Measurements from ENCODE around the gene LMF1.

LMF1 gene

GRCh38 chr16:970766-971581 is at the start of gene LMF1:
TSS of gene LMF1 (minus strand) at chr16:970984. CDS start at chr16:970980, 4 bp downstream.
- DNase-seq, result peak; percentile 98

GRCh38 chr16:1020091-1020399 is 49.3 kb upstream of the LMF1 start:
- DNase-seq, result no peak

GRCh38 chr16:1019231-1020090 is 48.7 kb upstream of the LMF1 start:
- no peak for DNase-seq

- DNase-seq, result no peak
These were observed 47.8 kb upstream of the LMF1 start for GRCh38 chr16:1018447-1019198.

GRCh38 chr16:1014771-1015495 is 44.1 kb upstream of the LMF1 start:
- no peak for DNase-seq

- no peak for DNase-seq
These were observed 43.4 kb upstream of the LMF1 start for GRCh38 chr16:1014221-1014620.

- no peak for DNase-seq
These were observed 42.8 kb upstream of the LMF1 start for GRCh38 chr16:1013593-1013900.

- no peak for DNase-seq
These were observed 42.2 kb upstream of the LMF1 start for GRCh38 chr16:1012722-1013592.

GRCh38 chr16:1012135-1012534 is 41.4 kb upstream of the LMF1 start:
- no peak for DNase-seq

- no peak for DNase-seq
These were observed 40.7 kb upstream of the LMF1 start for GRCh38 chr16:1011316-1012082.

GRCh38 chr16:1010815-1011214 is 40.0 kb upstream of the LMF1 start:
- DNase-seq, result no peak

GRCh38 chr16:1010251-1010650 is 39.5 kb upstream of the LMF1 start:
- DNase-seq, result no peak

- no peak for DNase-seq
These were observed 38.8 kb upstream of the LMF1 start for GRCh38 chr16:1009358-1010150.

- DNase-seq, result no peak
These were observed 37.3 kb upstream of the LMF1 start for GRCh38 chr16:1008085-1008484.

- DNase-seq, result no peak
These were observed 36.6 kb upstream of the LMF1 start for GRCh38 chr16:1007284-1007850.

GRCh38 chr16:1006781-1007180 is 36.0 kb upstream of the LMF1 start:
- no peak for DNase-seq

GRCh38 chr16:1005286-1005685 is 34.5 kb upstream of the LMF1 start:
- DNase-seq, result no peak

- DNase-seq, result no peak
These were observed 32.9 kb upstream of the LMF1 start for GRCh38 chr16:1003391-1004347.

All from right forelimb (tissue), 1 donor.